Small intestine (tissue), 7 donors: Measurements from ENCODE around the gene SH3PXD2B. TPM values are rescaled to one million over a fixed set of nuclear protein-coding genes. Genes with fewer than 3 reads are reported as not detected.

Experiments used
- DNase-seq, 2 donors: peaks; one replicate each; pipeline versions ENCODE4 v3.0.0 to v3.0.0-alpha.2; 2013
- FAIRE-seq: peaks from 2 replicates; lab custom pipeline; 2012; peaks lifted over from hg19 to GRCh38; lab: Jason Lieb, UNC
- H3K27ac ChIP-seq, 3 donors: one replicate each; pipeline ENCODE4 v1.5.1; 2013; ENCODE audit warnings: low read length in 2 of 3, mild to moderate bottlenecking in 2 of 3, control low read depth in 1 of 3, inconsistent platforms in 1 of 3, low read depth in 1 of 3, moderate library complexity in 1 of 3
- H3K27me3 ChIP-seq, 3 donors: one replicate each; pipeline ENCODE4 v1.6.1; 2013; ENCODE audit warnings: low read length in 3 of 3, inconsistent platforms in 1 of 3; ENCODE audit not compliant: control insufficient read depth in 3 of 3, insufficient read depth in 3 of 3
- H3K36me3 ChIP-seq, 3 donors: one replicate each; pipeline ENCODE4 v1.6.1; 2013; ENCODE audit warnings: low read length in 3 of 3, inconsistent platforms in 1 of 3, low read depth in 1 of 3, mild to moderate bottlenecking in 1 of 3, moderate library complexity in 1 of 3; ENCODE audit not compliant: control insufficient read depth in 3 of 3, insufficient read depth in 2 of 3
- H3K4me1 ChIP-seq, 3 donors: one replicate each; pipeline ENCODE4 v1.6.1; 2013; ENCODE audit warnings: low read length in 2 of 3, inconsistent platforms in 1 of 3, low read depth in 1 of 3, mild to moderate bottlenecking in 1 of 3, moderate library complexity in 1 of 3; ENCODE audit not compliant: control insufficient read depth in 3 of 3, insufficient read depth in 2 of 3
- H3K4me3 ChIP-seq, 3 donors: one replicate each; pipeline ENCODE4 v1.5.1; 2013; ENCODE audit warnings: low read length in 3 of 3, control low read depth in 1 of 3, inconsistent platforms in 1 of 3, low read depth in 1 of 3, mild to moderate bottlenecking in 1 of 3, moderate library complexity in 1 of 3
- H3K9me3 ChIP-seq, 2 donors: one replicate each; pipeline ENCODE4 v1.6.1; 2013; ENCODE audit warnings: low read depth in 1 of 2, low read length in 1 of 2; ENCODE audit not compliant: control insufficient read depth in 2 of 2, insufficient read depth in 1 of 2
- WGBS, 3 donors: extraction: QIAGEN DNeasy Blood & Tissue Kit; methylation state at CpG; one replicate each; pipeline ENCODE4 v1.1.7; 2013; 5-methylcytosine and 5-hydroxymethylcytosine counted together
- polyA plus RNA-seq, 4 donors: library from polyadenylated mRNA; stranded (reverse) in 3 of 4; unstranded in 1 of 4; fragments of 200-250 nt in 3 of 4; fragments of 120-200 nt in 1 of 4; gene quantifications; one replicate each; pipeline versions ENCODE4 v1.2.1 to v1.2.3, GENCODE V29; 2013
- donor health status: healthy with polysubstance abuse.
- donor health status: control.
- donor health status: control.
- donor health status: Bipolar disorder and iron deficiency.
- donor health status: healthy.

SH3PXD2B gene
- polyA plus RNA-seq, 4 donors = 1.1 to 11.9 (median 6.5) TPM

- Histone ChIP-seq H3K4me3 (peak overlapping the region; percentile 55 to 76 (median 58)), H3K9me3 (no peaks in the 10 kb centered on the region), H3K4me1 (peaks cover 0 to 24% (median 0%) of the 10 kb centered on the region in 3 donors), H3K27me3 (no peaks in the 10 kb centered on the region), H3K27ac (peak overlapping the region in 2 of 3 donors; percentile 73 to 81), H3K36me3 (peaks cover 0 to 10% (median 0%) of the 10 kb centered on the region in 3 donors)
- DNase-seq (peak in 1 of 2 donors; percentile 79), FAIRE-seq (no peak)
- WGBS, 3 donors = 0 to 2% (median 2%) methylated on average over 7 to 35 of the region's 35 CpGs
Observed at GRCh38 chr5:172453986-172454357, 353 bp downstream of the SH3PXD2B start.

- no peaks in the 10 kb centered on the region for H3K9me3 ChIP-seq
- H3K4me1 ChIP-seq = peaks cover 0 to 24% (median 0%) of the 10 kb centered on the region in 3 donors
Observed at GRCh38 chr5:172453206-172453985, 929 bp downstream of the SH3PXD2B start.

GRCh38 chr5:172452398-172453205 is 1.7 kb downstream of the SH3PXD2B start:
- Histone ChIP-seq H3K4me3 (peak overlapping the region in 1 of 3 donors; percentile 55), H3K9me3 (no peaks in the 10 kb centered on the region), H3K27ac (peak overlapping the region in 2 of 3 donors; percentile 43 to 73), H3K4me1 (peaks cover 0 to 24% (median 0%) of the 10 kb centered on the region in 3 donors), H3K36me3 (peaks cover 0 to 16% (median 0%) of the 10 kb centered on the region in 3 donors), H3K27me3 (no peaks in the 10 kb centered on the region)
- 52 to 71% (median 66%) methylated on average over 18 of the region's 18 CpGs for WGBS, 3 donors
- DNase-seq = no peak
- FAIRE-seq = no peak

More at GRCh38 chr5:172453206-172453985, 929 bp downstream of the SH3PXD2B start:
- DNase-seq (peak in 1 of 2 donors; percentile 75), FAIRE-seq (no peak)
- Histone ChIP-seq H3K36me3 (peaks cover 0 to 14% (median 0%) of the 10 kb centered on the region in 3 donors), H3K27ac (peak overlapping the region in 2 of 3 donors; percentile 73 to 81), H3K4me3 (peak overlapping the region; percentile 55 to 76 (median 58)), H3K27me3 (no peaks in the 10 kb centered on the region)
- WGBS, 3 donors = 10 to 15% (median 14%) methylated on average over 24 of the region's 24 CpGs

- DNase-seq = peak in 1 of 2 donors; percentile 46
- Histone ChIP-seq H3K4me3 (no peak overlapping the region), H3K9me3 (no peaks in the 10 kb centered on the region), H3K27me3 (no peaks in the 10 kb centered on the region), H3K27ac (peak overlapping the region in 1 of 3 donors; percentile 43), H3K4me1 (peaks cover 0 to 24% (median 2%) of the 10 kb centered on the region in 3 donors), H3K36me3 (peaks cover 0 to 16% (median 0%) of the 10 kb centered on the region in 3 donors)
- 79 to 93% (median 86%) methylated on average over 3 of the region's 3 CpGs for WGBS, 3 donors
- no peak for FAIRE-seq
Observed at GRCh38 chr5:172451771-172452197, 2.5 kb downstream of the SH3PXD2B start.

GRCh38 chr5:172450861-172451695 is 3.2 kb downstream of the SH3PXD2B start:
- 76 to 84% (median 79%) methylated on average over 7 of the region's 7 CpGs for WGBS, 3 donors
- Histone ChIP-seq H3K36me3 (peaks cover 0 to 22% (median 0%) of the 10 kb centered on the region in 3 donors), H3K27me3 (no peaks in the 10 kb centered on the region), H3K27ac (peak overlapping the region in 1 of 3 donors; percentile 43), H3K4me3 (no peak overlapping the region), H3K9me3 (no peaks in the 10 kb centered on the region), H3K4me1 (peaks cover 0 to 24% (median 2%) of the 10 kb centered on the region in 3 donors)
- DNase-seq = peak in 1 of 2 donors; percentile 48
- FAIRE-seq = no peak

- FAIRE-seq (no peak), DNase-seq (no peak)
- Histone ChIP-seq H3K4me1 (peaks cover 0 to 24% (median 2%) of the 10 kb centered on the region in 3 donors), H3K4me3 (no peak overlapping the region), H3K27ac (no peak overlapping the region), H3K36me3 (peaks cover 0 to 26% (median 0%) of the 10 kb centered on the region in 3 donors), H3K27me3 (no peaks in the 10 kb centered on the region), H3K9me3 (no peaks in the 10 kb centered on the region)
- WGBS, 3 donors = 89 to 92% (median 91%) methylated on average over 6 of the region's 6 CpGs
Observed at GRCh38 chr5:172450453-172450852, 3.9 kb downstream of the SH3PXD2B start.

- Histone ChIP-seq H3K27me3 (no peaks in the 10 kb centered on the region), H3K9me3 (no peaks in the 10 kb centered on the region), H3K4me1 (peaks cover 0 to 18% (median 2%) of the 10 kb centered on the region in 3 donors), H3K36me3 (peaks cover 0 to 32% (median 0%) of the 10 kb centered on the region in 3 donors), H3K4me3 (no peak overlapping the region), H3K27ac (no peak overlapping the region)
- FAIRE-seq (no peak), DNase-seq (no peak)
- WGBS, 3 donors = 71 to 79% (median 72%) methylated on average over 5 of the region's 5 CpGs
Observed at GRCh38 chr5:172448999-172449398, 5.3 kb downstream of the SH3PXD2B start.
